Stimulated activated CD4-positive, alpha-beta T cell treated with anti-CD3 and anti-CD28 coated beads, Interleukin-4, amount 100 ng/mL, for 4 hours (primary cell): ENCODE results near the gene MALL.
"Not testable (repeated sequence)": the region's sequence is repeated elsewhere in the genome, so short reads cannot be mapped to it uniquely, and the experiment has no call there.

Experiments used
- DNase-seq, 2 experiments: peaks; one replicate each; pipeline ENCODE4 v3.0.0-alpha.2; 2020

MALL gene

GRCh38 chr2:110115291-110116032, at the start of gene MALL:
Gene MALL (minus strand): TSS chr2:110115822. CDS start chr2:110115792, 30 bp downstream.
- DNase-seq = no peak

- DNase-seq = no peak
Measured at GRCh38 chr2:110157153-110157793, 41.7 kb upstream of the MALL start.

- DNase-seq = not testable (repeated sequence)
Measured at GRCh38 chr2:110154828-110155227, 39.2 kb upstream of the MALL start.

- not testable (repeated sequence) for DNase-seq
Measured at GRCh38 chr2:110154188-110154587, 38.6 kb upstream of the MALL start.

- DNase-seq = no peak
Measured at GRCh38 chr2:110153416-110153815, 37.8 kb upstream of the MALL start.

- DNase-seq = no peak
Measured at GRCh38 chr2:110152943-110153342, 37.3 kb upstream of the MALL start.

GRCh38 chr2:110149330-110150220, 34.0 kb upstream of the MALL start:
- DNase-seq = no peak

GRCh38 chr2:110146945-110147332, 31.3 kb upstream of the MALL start:
- DNase-seq = no peak

- no peak for DNase-seq
Measured at GRCh38 chr2:110146183-110146944, 30.7 kb upstream of the MALL start.

- DNase-seq = no peak
Measured at GRCh38 chr2:110143982-110144381, 28.4 kb upstream of the MALL start.

GRCh38 chr2:110140401-110140800, 24.8 kb upstream of the MALL start:
- DNase-seq = no peak

GRCh38 chr2:110134025-110134424, 18.4 kb upstream of the MALL start:
- DNase-seq = no peak

- no peak for DNase-seq
Measured at GRCh38 chr2:110131166-110131565, 15.5 kb upstream of the MALL start.

- no peak for DNase-seq
Measured at GRCh38 chr2:110130757-110131156, 15.1 kb upstream of the MALL start.

GRCh38 chr2:110126906-110127305, 11.3 kb upstream of the MALL start:
- no peak for DNase-seq

- DNase-seq = no peak
Measured at GRCh38 chr2:110126086-110126773, 10.6 kb upstream of the MALL start.

GRCh38 chr2:110124939-110125691, 9.5 kb upstream of the MALL start:
- no peak for DNase-seq

- DNase-seq = no peak
Measured at GRCh38 chr2:110124038-110124825, 8.6 kb upstream of the MALL start.

- DNase-seq = no peak
Measured at GRCh38 chr2:110121592-110121991, 6.0 kb upstream of the MALL start.

- DNase-seq = no peak
Measured at GRCh38 chr2:110121052-110121334, 5.4 kb upstream of the MALL start.
